GM12873 (cell line): ENCODE measurements around the gene VPS8.

Experiments used
- TF ChIP-seq, protein P1 (sequence below): IDR thresholded peaks from 2 replicates; pipeline ENCODE4 v1.5.1; 2012; ENCODE audit warnings: low read depth, mild to moderate bottlenecking, moderate library complexity, low read length, control low read depth; ENCODE audit not compliant: insufficient read depth; ENCODE audit errors: missing control alignments

The VPS8 gene

DNA sequence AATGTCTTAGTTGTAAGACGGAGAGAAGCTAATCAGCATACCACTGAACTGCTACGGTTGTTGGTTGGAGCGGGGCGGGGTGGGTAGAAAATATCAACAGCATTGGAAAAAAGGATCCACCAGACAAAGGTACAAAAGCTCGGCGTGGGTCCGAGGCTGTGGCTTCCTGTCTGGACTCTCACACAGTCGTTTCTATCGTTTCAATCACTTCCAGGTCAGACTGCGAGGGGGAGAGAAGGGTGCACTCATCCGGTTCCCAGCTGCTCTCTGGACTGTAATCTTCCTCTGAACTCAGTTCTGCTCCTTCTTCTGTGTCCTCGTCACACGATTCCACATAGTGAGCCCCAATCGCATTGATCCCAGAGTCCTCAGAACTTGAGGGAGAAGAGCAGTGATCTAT, 270.9 kb downstream of the VPS8 start:
- TF ChIP-seq, protein P1, sequence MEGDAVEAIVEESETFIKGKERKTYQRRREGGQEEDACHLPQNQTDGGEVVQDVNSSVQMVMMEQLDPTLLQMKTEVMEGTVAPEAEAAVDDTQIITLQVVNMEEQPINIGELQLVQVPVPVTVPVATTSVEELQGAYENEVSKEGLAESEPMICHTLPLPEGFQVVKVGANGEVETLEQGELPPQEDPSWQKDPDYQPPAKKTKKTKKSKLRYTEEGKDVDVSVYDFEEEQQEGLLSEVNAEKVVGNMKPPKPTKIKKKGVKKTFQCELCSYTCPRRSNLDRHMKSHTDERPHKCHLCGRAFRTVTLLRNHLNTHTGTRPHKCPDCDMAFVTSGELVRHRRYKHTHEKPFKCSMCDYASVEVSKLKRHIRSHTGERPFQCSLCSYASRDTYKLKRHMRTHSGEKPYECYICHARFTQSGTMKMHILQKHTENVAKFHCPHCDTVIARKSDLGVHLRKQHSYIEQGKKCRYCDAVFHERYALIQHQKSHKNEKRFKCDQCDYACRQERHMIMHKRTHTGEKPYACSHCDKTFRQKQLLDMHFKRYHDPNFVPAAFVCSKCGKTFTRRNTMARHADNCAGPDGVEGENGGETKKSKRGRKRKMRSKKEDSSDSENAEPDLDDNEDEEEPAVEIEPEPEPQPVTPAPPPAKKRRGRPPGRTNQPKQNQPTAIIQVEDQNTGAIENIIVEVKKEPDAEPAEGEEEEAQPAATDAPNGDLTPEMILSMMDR: no peak

DNA sequence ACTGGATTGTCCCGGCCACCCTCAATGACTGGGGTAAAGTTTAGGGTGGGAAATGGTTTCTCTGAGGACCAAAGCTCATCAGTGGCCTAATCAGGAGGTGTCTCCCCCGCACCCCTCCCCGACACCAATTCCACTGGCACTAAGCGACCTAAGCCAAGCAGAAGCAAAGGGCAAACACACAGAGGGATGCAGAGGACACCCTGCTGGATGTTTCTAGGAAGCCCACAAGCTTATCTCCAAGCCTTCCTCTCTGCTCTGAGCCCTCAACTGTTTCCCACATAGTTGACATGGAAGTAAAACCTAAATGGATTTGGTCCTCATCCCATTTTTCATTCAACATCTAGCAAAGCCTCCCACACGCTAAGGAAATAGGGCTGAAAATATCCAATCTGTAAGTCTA, 272.4 kb downstream of the VPS8 start:
- TF ChIP-seq, protein P1: no peak

GRCh38 chr3:185084901-185085300, 272.9 kb downstream of the VPS8 start:
- TF ChIP-seq, protein P1: no peak

DNA sequence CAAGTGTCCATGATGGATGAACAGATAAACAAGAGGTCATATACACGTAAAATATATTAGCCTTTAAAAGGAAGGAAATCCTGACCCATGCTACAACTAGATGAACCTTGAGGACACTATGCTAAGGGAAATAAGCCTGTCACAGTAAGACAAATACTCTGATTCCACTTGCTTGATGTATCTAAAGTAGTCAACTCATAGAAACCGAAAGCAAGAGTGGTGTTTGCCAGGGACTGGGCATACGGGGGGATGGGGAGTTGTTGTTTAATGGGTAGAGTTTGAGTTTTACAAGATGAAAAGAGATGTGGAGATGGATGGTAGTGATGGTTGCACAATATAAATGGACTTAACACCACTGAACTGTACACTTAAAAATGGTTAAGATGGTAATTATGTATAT, 275.5 kb downstream of the VPS8 start:
- TF ChIP-seq, protein P1: no peak

DNA sequence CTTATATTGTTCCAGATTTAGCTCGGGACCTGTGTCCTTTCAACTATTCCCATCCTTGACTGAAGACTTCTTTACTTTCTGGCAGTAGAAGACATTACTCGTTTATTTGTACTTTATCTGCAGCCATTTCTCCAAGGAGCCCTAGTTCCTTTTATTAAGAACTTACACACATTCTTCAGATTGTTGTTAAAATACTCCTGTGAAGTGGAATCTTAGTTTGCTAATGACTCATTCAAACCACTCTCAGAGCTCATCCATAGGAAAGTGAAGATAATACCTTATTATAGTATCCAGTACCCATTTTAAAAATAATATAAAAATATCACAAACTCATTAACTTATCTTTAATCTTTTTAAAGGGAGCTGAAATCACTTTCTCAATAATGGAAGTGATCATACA, 277.4 kb downstream of the VPS8 start:
- TF ChIP-seq, protein P1: no peak

- TF ChIP-seq, protein P1: no peak
Measured at GRCh38 chr3:185089751-185090150, 277.8 kb downstream of the VPS8 start.

DNA sequence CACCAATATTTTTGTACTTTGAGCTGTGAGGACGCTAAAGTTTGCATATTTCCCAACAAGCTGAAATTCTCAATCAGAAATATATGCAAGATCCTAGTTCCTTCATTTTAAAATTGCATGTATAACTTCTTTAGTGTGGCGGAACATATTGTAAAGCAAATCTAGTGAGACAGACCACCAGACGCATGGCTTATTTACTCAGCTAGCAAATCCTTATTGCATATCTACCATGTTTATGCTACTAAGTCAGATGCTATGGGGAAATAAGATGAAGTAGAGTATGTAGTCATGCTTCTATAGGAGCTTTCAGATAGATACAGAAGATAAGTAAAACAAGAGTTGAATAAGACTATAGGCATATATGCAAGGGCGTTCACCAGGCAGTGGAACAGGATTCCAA, 278.8 kb downstream of the VPS8 start:
- TF ChIP-seq, protein P1: no peak
